Measurements from ENCODE around the gene PSMD8.
"Not testable (repeated sequence)": the region's sequence is repeated elsewhere in the genome, so short reads cannot be mapped to it uniquely, and the experiment has no call there.

PSMD8 gene

GRCh38 chr19:38412961-38413360 lies 38.6 kb downstream of the PSMD8 start:
- DNase-seq = no peak

GRCh38 chr19:38413416-38413815 lies 39.0 kb downstream of the PSMD8 start:
- DNase-seq = no peak

GRCh38 chr19:38417146-38417543 lies 42.8 kb downstream of the PSMD8 start:
- no peak for DNase-seq

GRCh38 chr19:38417544-38418506 lies 43.5 kb downstream of the PSMD8 start:
- DNase-seq = no peak

GRCh38 chr19:38420935-38421334 lies 46.6 kb downstream of the PSMD8 start:
- no peak for DNase-seq

GRCh38 chr19:38421856-38422255 lies 47.5 kb downstream of the PSMD8 start:
- no peak for DNase-seq

GRCh38 chr19:38422438-38422837 lies 48.1 kb downstream of the PSMD8 start:
- DNase-seq = no peak

- no peak for DNase-seq
Observed at GRCh38 chr19:38424272-38424671, 49.9 kb downstream of the PSMD8 start.

GRCh38 chr19:38425222-38425809 lies 50.9 kb downstream of the PSMD8 start:
- no peak for DNase-seq

GRCh38 chr19:38425810-38426466 lies 51.6 kb downstream of the PSMD8 start, which contains the start of gene RASGRP4:
Gene RASGRP4 (minus strand): TSS chr19:38426219. CDS start chr19:38426091, 128 bp downstream.
- no peak for DNase-seq

- DNase-seq = not testable (repeated sequence)
Observed at GRCh38 chr19:38427035-38427677, 52.8 kb downstream of the PSMD8 start.

GRCh38 chr19:38429055-38429810 lies 54.9 kb downstream of the PSMD8 start:
- no peak for DNase-seq

- DNase-seq = no peak
Observed at GRCh38 chr19:38429811-38430156, 55.4 kb downstream of the PSMD8 start.

- DNase-seq = no peak
Observed at GRCh38 chr19:38430931-38431330, 56.6 kb downstream of the PSMD8 start.

GRCh38 chr19:38433268-38433733 lies 58.9 kb downstream of the PSMD8 start, which contains the start of gene RYR1:
Gene RYR1 (plus strand): TSS chr19:38433691. CDS start chr19:38433830, 139 bp downstream.
- DNase-seq = no peak

All from activated T-cell treated with anti-CD3 and anti-CD28 coated beads for 4 hours (primary cell).